ACC112 (cell line): ENCODE results near the gene SHB.

Experiments
- H2AFZ ChIP-seq: fragments of 200-600 bp; sonication (generic); one replicate; pipeline ENCODE4 v1.6.0; 2017; ENCODE audit warnings: antibody characterized with exemption, low read length; ENCODE audit not compliant: unreplicated experiment
- H3K27ac ChIP-seq: fragments of 200-600 bp; sonication (generic); 2 replicates; pipeline ENCODE4 v1.5.1; 2014; ENCODE audit warnings: low read depth, mild to moderate bottlenecking, antibody characterized with exemption, low read length, moderate library complexity
- H3K27me3 ChIP-seq: fragments of 200-600 bp; sonication (generic); 2 replicates; pipeline ENCODE4 v1.6.1; 2014; ENCODE audit warnings: mild to moderate bottlenecking, antibody characterized with exemption, low read length, moderate library complexity, mixed read lengths; ENCODE audit not compliant: insufficient read depth
- H3K36me3 ChIP-seq: fragments of 200-600 bp; sonication (generic); 2 replicates; pipeline ENCODE4 v1.6.1; 2016; ENCODE audit warnings: mild to moderate bottlenecking, antibody characterized with exemption, low read length, moderate library complexity, mixed read lengths; ENCODE audit not compliant: insufficient read depth
- H3K4me1 ChIP-seq: fragments of 200-600 bp; sonication (generic); one replicate; pipeline ENCODE4 v1.6.1; 2016; ENCODE audit warnings: low read length, mixed read lengths; ENCODE audit not compliant: insufficient read depth, unreplicated experiment, control insufficient read depth
- H3K4me3 ChIP-seq: fragments of 200-600 bp; sonication (generic); 2 replicates; pipeline ENCODE4 v1.5.1; 2014; ENCODE audit warnings: mild to moderate bottlenecking, low read depth, low read length
- H3K79me2 ChIP-seq: fragments of 200-600 bp; sonication (generic); one replicate; pipeline ENCODE4 v1.6.0; 2016; ENCODE audit warnings: low read length; ENCODE audit not compliant: control insufficient read depth, unreplicated experiment, insufficient read depth

The SHB gene

DNA sequence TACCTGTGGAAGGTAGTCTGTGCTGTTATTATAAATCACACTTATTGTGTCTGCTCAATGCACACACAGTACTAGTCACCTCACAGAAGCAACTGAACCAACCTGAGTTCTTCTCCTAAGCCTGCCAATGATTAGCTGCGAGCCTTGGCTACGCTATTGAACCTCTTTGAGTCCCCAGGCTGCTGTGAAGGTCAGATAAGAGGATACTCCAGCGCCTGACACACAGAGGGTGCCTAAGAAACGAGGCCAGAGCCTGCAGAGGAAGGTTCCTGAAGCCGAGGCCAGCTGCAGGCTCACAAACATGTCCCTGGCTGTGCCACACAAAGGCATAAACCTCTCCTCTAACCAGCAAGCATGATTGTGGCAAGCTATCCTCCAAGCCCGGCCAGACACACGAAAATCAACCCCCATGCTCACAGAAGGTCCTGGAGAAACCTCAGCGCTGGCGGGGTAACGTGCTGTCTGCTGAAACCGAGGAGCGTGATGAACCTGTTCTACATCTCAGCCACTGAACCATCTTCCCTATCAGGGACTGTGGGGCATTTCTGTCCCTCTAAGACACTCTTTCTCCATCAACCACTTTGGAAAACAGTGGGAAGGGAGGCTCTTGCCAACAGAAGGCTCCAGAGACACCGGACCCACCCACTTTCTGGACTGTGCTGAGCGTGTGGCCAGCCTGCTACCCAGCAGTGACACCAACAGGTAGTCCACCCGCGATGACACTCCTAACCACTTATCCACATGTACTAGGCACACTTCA lies 111.9 kb downstream of the SHB start:
- Histone ChIP-seq H3K4me1 (peaks cover 28% of the 10 kb centered on the region), H3K36me3 (peaks cover 12% of the 10 kb centered on the region; the same call in 1 of the 2 replicates), H3K27me3 (no peaks in the 10 kb centered on the region), H3K79me2 (peaks cover 4% of the 10 kb centered on the region), H2AFZ (no peak overlapping the region), H3K4me3 (no peak overlapping the region), H3K27ac (peak overlapping the region; percentile 99; the same call in 1 of the 2 replicates)

DNA sequence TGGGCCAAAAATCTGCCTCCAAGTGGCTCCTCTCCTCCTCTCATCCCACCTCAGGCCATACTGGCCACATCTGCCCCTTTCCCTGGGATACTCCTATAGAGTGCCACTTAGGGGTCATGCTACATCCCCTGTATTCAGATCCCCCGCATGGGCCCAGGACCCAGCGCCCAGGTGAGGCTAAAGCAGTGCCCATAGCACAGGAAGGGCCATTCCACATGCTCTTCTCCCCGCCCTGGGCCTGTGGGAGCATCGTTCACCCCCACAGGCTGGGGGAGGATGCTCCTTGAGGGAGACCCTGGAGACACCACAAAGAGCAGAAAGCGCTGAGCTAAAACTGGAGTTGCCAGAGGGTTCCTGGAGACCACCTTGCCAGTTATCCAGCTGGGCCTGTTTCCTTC lies 112.6 kb downstream of the SHB start:
- Histone ChIP-seq H2AFZ (no peak overlapping the region), H3K27me3 (no peaks in the 10 kb centered on the region), H3K4me3 (no peak overlapping the region), H3K79me2 (peaks cover 4% of the 10 kb centered on the region), H3K4me1 (peaks cover 35% of the 10 kb centered on the region), H3K36me3 (peaks cover 15% of the 10 kb centered on the region; the same call in 1 of the 2 replicates), H3K27ac (peak overlapping the region; percentile 99; the same call in 1 of the 2 replicates)

DNA sequence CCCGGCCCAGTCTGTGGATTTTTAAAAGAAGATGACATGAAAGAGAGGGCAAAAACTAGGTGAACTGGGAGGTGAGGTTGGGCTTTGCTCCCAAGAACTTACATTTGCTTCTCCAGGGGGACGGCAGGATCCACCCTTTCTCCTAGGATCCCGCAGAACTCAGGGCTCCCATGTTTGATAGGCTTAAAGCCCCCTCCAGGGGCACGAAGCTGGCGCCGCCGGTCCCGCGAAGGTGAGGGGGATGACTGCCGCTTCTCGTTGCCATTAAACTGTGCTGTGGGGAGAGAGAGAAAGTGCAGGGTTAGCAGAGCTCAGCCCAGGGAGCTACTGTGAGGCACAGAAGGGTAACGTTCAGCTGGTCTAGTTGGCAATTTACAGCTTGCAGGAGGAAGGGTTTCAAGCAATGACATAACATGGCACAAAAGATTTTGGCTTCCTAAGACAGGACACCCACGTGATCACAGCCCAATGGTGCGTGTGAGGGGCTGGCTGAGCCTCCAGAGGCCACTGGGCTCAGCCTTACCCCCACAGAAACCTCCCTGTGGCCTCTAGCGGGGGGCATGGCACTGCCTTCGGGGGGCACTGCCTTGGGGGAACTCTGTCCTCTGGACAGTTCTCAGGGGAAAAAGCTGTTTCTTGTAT lies 113.1 kb downstream of the SHB start:
- no peaks in the 10 kb centered on the region for H3K27me3 ChIP-seq
- H3K4me1 ChIP-seq: peaks cover 40% of the 10 kb centered on the region
- peak overlapping the region; percentile 99; the same call in 1 of the 2 replicates for H3K27ac ChIP-seq

DNA sequence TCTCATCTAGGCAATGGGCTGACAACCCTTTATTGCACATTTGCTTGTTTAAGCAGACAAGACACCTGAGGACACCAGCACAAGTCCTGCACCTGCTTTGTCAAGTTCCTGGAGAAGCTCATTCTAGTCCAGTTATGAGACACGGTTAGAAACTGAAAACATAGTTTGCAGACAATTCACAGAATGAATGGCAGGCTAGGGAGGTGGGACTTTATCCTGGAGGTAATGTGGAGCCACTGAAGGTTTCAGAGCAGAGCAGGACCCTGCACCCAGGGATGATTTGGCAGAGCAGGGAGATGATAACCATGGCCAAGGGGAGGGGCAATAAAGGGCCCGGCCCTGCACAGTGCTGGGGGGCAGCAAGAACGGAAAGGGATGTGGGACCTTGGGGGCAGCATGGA lies 114.4 kb downstream of the SHB start:
- peaks cover 47% of the 10 kb centered on the region for H3K4me1 ChIP-seq
- H2AFZ ChIP-seq: no peak overlapping the region
- H3K27ac ChIP-seq: peak overlapping the region; percentile 99
- peaks cover under 1% of the 10 kb centered on the region for H3K79me2 ChIP-seq
- no peaks in the 10 kb centered on the region for H3K27me3 ChIP-seq
- peak overlapping the region; percentile 3; the same call in 1 of the 2 replicates for H3K4me3 ChIP-seq
- H3K36me3 ChIP-seq: peaks cover 19% of the 10 kb centered on the region; the same call in 1 of the 2 replicates

More for the DNA sequence above, 113.1 kb downstream of the SHB start:
- H3K36me3 ChIP-seq: peaks cover 18% of the 10 kb centered on the region; the same call in 1 of the 2 replicates
- H3K4me3 ChIP-seq: no peak overlapping the region
- H3K79me2 ChIP-seq: peaks cover 4% of the 10 kb centered on the region
- no peak overlapping the region for H2AFZ ChIP-seq

DNA sequence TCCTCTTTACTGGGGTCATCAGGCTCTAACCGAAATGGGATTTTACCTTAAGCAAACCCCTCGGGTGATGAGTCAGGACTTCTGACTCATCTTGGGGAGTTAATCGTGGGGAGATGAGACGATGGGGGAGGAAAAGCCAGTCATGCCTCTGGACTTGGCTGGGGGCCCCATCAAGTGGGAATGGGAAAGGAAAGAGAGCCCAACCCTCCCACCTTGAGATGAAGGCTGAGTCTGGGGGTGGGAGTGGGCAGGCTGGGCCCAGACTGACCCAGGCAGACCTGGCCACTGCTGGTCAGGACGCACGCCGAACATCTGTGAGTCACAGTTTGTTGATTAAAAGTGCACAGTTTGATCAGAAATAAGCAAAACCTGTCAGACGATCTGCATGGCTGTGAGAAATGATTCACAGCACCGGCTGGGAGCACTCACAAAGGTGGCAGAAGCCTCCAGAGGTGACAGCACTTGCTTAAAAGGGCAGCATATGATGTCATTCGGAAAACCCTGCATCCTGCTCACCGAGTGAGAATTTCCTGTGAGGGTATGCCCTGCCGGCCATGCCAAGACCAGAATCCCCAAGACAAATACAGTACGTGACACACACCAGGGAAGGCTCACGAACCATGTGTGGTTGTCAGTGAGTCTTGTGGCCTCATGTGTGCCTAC lies 115.1 kb downstream of the SHB start:
- Histone ChIP-seq H3K79me2 (no peaks in the 10 kb centered on the region), H3K27me3 (no peaks in the 10 kb centered on the region), H3K4me3 (peak overlapping the region; percentile 37; the same call in 1 of the 2 replicates), H3K27ac (peak overlapping the region; percentile 99), H3K36me3 (peaks cover 19% of the 10 kb centered on the region; the same call in 1 of the 2 replicates), H3K4me1 (peaks cover 50% of the 10 kb centered on the region), H2AFZ (no peak overlapping the region)

DNA sequence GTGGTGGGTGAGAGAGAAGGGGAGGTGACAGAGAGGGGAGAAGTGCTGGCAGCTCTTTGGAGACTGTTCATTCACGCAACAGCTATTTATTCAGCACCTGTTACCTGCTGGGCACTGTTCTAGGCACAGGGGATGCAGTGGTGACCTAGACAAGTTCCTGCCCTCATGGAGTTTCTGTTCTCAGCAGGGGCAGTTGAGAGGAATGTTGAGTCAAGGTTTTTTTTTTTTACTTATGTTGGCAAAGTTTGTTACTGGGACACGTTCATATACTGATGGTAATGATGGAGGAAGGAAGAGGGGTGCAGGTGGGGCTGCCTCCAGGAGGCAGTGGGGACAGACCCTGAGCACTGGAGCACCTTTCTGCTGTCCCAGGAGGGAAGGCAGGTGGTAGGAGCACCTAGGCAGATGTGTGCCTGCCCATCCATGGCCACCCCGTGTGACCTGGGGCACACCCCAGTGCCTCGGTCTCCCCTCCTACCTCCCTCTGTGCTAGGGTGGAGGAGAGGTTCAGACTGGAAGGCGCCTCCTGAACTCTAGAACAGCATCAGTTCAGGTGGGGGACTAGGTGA lies 115.7 kb downstream of the SHB start:
- Histone ChIP-seq H3K4me1 (peaks cover 50% of the 10 kb centered on the region), H3K79me2 (no peaks in the 10 kb centered on the region), H3K36me3 (peaks cover 19% of the 10 kb centered on the region; the same call in 1 of the 2 replicates), H3K27ac (peak overlapping the region; percentile 99), H2AFZ (no peak overlapping the region), H3K27me3 (no peaks in the 10 kb centered on the region), H3K4me3 (peak overlapping the region; percentile 37; the same call in 1 of the 2 replicates)

DNA sequence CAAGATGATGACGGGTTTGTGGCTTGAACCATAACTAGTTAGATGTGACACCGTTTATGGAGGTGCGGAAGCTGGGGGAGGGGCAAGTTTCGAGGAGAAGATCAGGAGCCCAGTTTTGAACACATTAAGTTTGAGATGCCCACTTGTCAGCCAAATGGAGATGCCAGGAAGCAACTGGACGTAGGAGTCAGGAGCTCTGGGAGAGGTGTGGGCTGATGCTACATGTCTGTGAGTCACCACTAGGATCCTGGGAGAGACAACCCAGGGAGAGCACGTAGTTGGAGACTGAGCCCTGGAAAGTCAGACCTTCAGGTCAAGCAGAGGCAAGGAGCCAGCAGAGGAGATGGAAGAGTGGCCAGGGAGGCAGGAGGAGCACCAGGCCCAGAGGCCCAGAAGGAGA lies 116.3 kb downstream of the SHB start:
- peaks cover 23% of the 10 kb centered on the region; the same call in 1 of the 2 replicates for H3K36me3 ChIP-seq
- no peaks in the 10 kb centered on the region for H3K79me2 ChIP-seq
- peak overlapping the region; percentile 99 for H3K27ac ChIP-seq

DNA sequence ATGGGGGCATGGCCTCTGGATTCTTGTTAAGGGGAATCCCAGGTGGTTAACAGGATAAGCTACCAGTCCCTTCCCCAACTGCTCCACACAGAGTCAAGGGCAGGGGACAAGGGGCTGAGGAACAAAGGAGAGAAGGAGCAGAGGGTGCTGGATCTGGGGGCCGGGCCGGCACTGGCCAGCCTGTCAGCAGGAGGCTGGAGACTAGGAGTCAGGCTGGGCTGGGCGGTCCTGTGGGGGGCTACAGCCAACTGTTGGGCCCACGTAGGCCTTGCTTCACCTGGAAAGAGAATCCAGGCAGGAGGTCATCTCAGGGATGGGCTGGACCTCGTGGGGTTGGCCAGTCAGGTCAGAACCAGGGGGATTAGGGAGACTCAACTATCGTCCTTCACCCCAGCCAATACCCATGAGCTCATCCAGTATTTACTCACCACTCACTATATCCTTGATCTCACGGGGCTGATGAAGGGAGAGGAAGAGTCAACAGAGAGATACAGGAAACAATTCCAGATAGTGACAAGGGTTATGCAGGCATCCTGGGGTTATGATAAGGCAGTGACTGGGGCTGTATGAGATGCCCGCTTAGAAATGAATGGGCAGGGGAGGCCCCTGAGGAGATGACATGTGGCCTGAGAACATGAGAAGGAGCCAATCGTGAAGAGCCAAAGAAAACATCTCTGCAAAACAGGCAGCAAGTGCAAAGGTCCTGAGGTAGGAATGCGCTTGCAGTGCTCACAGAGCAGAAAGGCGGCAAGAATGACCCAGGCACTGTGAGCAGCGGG lies 117.2 kb downstream of the SHB start:
- Histone ChIP-seq H3K79me2 (no peaks in the 10 kb centered on the region), H2AFZ (no peak overlapping the region), H3K27me3 (no peaks in the 10 kb centered on the region), H3K4me3 (no peak overlapping the region), H3K27ac (peak overlapping the region; percentile 99), H3K36me3 (peaks cover 23% of the 10 kb centered on the region; the same call in 1 of the 2 replicates), H3K4me1 (peaks cover 50% of the 10 kb centered on the region)

More for the DNA sequence above, 116.3 kb downstream of the SHB start:
- H3K4me1 ChIP-seq: peaks cover 50% of the 10 kb centered on the region
- H3K27me3 ChIP-seq: no peaks in the 10 kb centered on the region
- no peak overlapping the region for H3K4me3 ChIP-seq
- no peak overlapping the region for H2AFZ ChIP-seq

DNA sequence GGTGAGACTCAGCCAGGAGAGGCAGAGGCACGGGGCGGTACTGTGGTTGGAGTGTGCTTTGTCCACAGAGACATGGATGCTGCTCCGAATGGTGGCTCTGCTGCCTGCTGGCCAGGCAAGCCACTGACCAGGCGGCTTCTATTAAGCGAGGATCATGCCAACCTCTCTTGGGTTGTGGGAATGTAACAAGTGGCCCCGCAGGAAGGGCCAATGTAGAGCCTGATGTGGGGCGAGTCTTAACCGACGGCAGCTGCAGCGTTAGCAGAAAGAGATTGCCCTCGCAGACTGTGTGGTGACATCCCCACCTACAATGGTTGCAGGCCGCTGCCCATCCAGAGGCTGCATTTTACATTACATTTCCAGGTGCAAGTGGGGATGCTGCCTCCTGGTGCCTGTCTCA lies 118.5 kb downstream of the SHB start:
- no peak overlapping the region; the same call in 1 of the 2 replicates for H3K27ac ChIP-seq
- no peaks in the 10 kb centered on the region for H3K79me2 ChIP-seq
- no peak overlapping the region for H2AFZ ChIP-seq
- peaks cover 54% of the 10 kb centered on the region for H3K4me1 ChIP-seq
- no peaks in the 10 kb centered on the region for H3K27me3 ChIP-seq
- H3K36me3 ChIP-seq: peaks cover 23% of the 10 kb centered on the region; the same call in 1 of the 2 replicates
- no peak overlapping the region for H3K4me3 ChIP-seq
